Right lobe of liver (tissue), 4 donors: ENCODE data around the gene P4HTM.
A peak's percentile ranks its signal among the peaks of the same experiment; 100 is the strongest.

ENCODE experiments used
- CTCF ChIP-seq, 4 donors: fragments of 200-600 bp in 3 of 4; fragments of 450-650 bp in 1 of 4; IDR thresholded peaks; one replicate each; pipeline versions ENCODE4 v1.5.1 to v1.8.0; 2016 to 2022; ENCODE audit warnings: antibody characterized with exemption in 4 of 4, mild to moderate bottlenecking in 2 of 4
- POLR2A ChIP-seq: fragments of 450-650 bp; IDR thresholded peaks from one replicate; pipeline ENCODE4 v1.6.1; 2017; ENCODE audit warnings: antibody characterized with exemption, mild to moderate bottlenecking
- donor health status: DM: no; HTN: no; CAD: no.
- donor health status: DM: no; HTN: no; CAD: no.
- donor health status: DM: no; HTN: yes; CAD: no.

- TF ChIP-seq CTCF (IDR thresholded peaks at IDR 0.05) (peak; percentile 24 to 50 (median 46)), POLR2A (no peak)
Observed at GRCh38 chr3:48952510-48953118, 37.4 kb upstream of the P4HTM start.
